ENCODE results near the gene PBX3. TPM values are rescaled to one million over a fixed set of nuclear protein-coding genes. Genes with fewer than 3 reads are reported as not detected.

The PBX3 gene
- total RNA-seq, 1 donor from 2014 or later: 10.6 TPM

- no peak for DNase-seq (ENCODE audit: low read depth)
- Histone ChIP-seq H3K27me3 (ENCODE audit: control insufficient read depth, insufficient read depth, low read length) (no peaks in the 10 kb centered on the region), H3K4me3 (ENCODE audit: low read depth, low read length) (no peak overlapping the region), H3K36me3 (ENCODE audit: control insufficient read depth, insufficient read depth, low read length) (no peaks in the 10 kb centered on the region)
- TF ChIP-seq CTCF (IDR thresholded peaks at IDR 0.05; ENCODE audit: insufficient read depth, low read length, poor library complexity, severe bottlenecking): no peak
Measured at GRCh38 chr9:125785248-125785751, 38.1 kb downstream of the PBX3 start.

- no peak for TF ChIP-seq CTCF (IDR thresholded peaks at IDR 0.05; ENCODE audit: insufficient read depth, low read length, poor library complexity, severe bottlenecking)
- Histone ChIP-seq H3K4me3 (ENCODE audit: low read depth, low read length) (no peak overlapping the region), H3K36me3 (ENCODE audit: control insufficient read depth, insufficient read depth, low read length) (no peaks in the 10 kb centered on the region), H3K27me3 (ENCODE audit: control insufficient read depth, insufficient read depth, low read length) (no peaks in the 10 kb centered on the region)
- no peak for DNase-seq (ENCODE audit: low read depth)
Measured at GRCh38 chr9:125787715-125788114, 40.5 kb downstream of the PBX3 start.

GRCh38 chr9:125789196-125789595, 42.0 kb downstream of the PBX3 start:
- Histone ChIP-seq H3K36me3 (ENCODE audit: control insufficient read depth, insufficient read depth, low read length) (no peaks in the 10 kb centered on the region), H3K27me3 (ENCODE audit: control insufficient read depth, insufficient read depth, low read length) (no peaks in the 10 kb centered on the region), H3K4me3 (ENCODE audit: low read depth, low read length) (no peak overlapping the region)
- DNase-seq (ENCODE audit: low read depth): no peak
- TF ChIP-seq CTCF (IDR thresholded peaks at IDR 0.05; ENCODE audit: insufficient read depth, low read length, poor library complexity, severe bottlenecking): no peak

- Histone ChIP-seq H3K27me3 (ENCODE audit: control insufficient read depth, insufficient read depth, low read length) (no peaks in the 10 kb centered on the region), H3K4me3 (ENCODE audit: low read depth, low read length) (no peak overlapping the region), H3K36me3 (ENCODE audit: control insufficient read depth, insufficient read depth, low read length) (no peaks in the 10 kb centered on the region)
- no peak for DNase-seq (ENCODE audit: low read depth)
- TF ChIP-seq CTCF (IDR thresholded peaks at IDR 0.05; ENCODE audit: insufficient read depth, low read length, poor library complexity, severe bottlenecking): no peak
Measured at GRCh38 chr9:125794708-125795107, 47.5 kb downstream of the PBX3 start.

- Histone ChIP-seq H3K4me3 (ENCODE audit: low read depth, low read length) (no peak overlapping the region), H3K27me3 (ENCODE audit: control insufficient read depth, insufficient read depth, low read length) (no peaks in the 10 kb centered on the region), H3K36me3 (ENCODE audit: control insufficient read depth, insufficient read depth, low read length) (no peaks in the 10 kb centered on the region)
- no peak for TF ChIP-seq CTCF (IDR thresholded peaks at IDR 0.05; ENCODE audit: insufficient read depth, low read length, poor library complexity, severe bottlenecking)
- DNase-seq (ENCODE audit: low read depth): no peak
Measured at GRCh38 chr9:125795970-125796596, 48.9 kb downstream of the PBX3 start.

GRCh38 chr9:125797930-125798329, 50.8 kb downstream of the PBX3 start:
- no peaks in the 10 kb centered on the region for H3K36me3 ChIP-seq (ENCODE audit: control insufficient read depth, insufficient read depth, low read length)
- no peak overlapping the region for H3K4me3 ChIP-seq (ENCODE audit: low read depth, low read length)
- no peak for TF ChIP-seq CTCF (IDR thresholded peaks at IDR 0.05; ENCODE audit: insufficient read depth, low read length, poor library complexity, severe bottlenecking)
- DNase-seq (ENCODE audit: low read depth): no peak
- no peaks in the 10 kb centered on the region for H3K27me3 ChIP-seq (ENCODE audit: control insufficient read depth, insufficient read depth, low read length)

All from kidney epithelial cell (primary cell).